HepG2 (cell line): ENCODE measurements around the gene KDM2B. TPM values are rescaled to one million over a fixed set of nuclear protein-coding genes. Genes with fewer than 3 reads are reported as not detected.
A peak's percentile ranks its signal among the peaks of the same experiment; 100 is the strongest.

Source experiments
- AGO2 ChIP-seq: fragments of 200-400 bp; formaldehyde crosslinking; optimal IDR thresholded peaks from 2 replicates; pipeline ENCODE3; 2017; ENCODE audit warnings: mild to moderate bottlenecking, low read depth, low read length, moderate library complexity
- ERF ChIP-seq: IDR thresholded peaks from 2 replicates; pipeline ENCODE4 v1.6.1; 2018; ENCODE audit warnings: missing biosample characterization, missing genetic modification reagents
- GATAD2A ChIP-seq: IDR thresholded peaks from 2 replicates; pipeline ENCODE4 v1.6.1; 2016
- RAD21 ChIP-seq: fragments of 450-650 bp; formaldehyde crosslinking; IDR thresholded peaks from 2 replicates; pipeline ENCODE4 v1.5.0; 2020; ENCODE audit warnings: mild to moderate bottlenecking
- RELA ChIP-seq: sonication (generic); formaldehyde crosslinking; IDR thresholded peaks from 2 replicates; pipeline ENCODE4 v1.4.0; 2020; ENCODE audit warnings: missing genetic modification reagents
- SMAD1 ChIP-seq: sonication (generic); formaldehyde crosslinking; IDR thresholded peaks from 2 replicates; pipeline ENCODE4 v1.4.0; 2020; ENCODE audit warnings: missing genetic modification reagents, low read depth, mild to moderate bottlenecking, borderline replicate concordance
- ZBTB38 ChIP-seq: sonication (generic); formaldehyde crosslinking; IDR thresholded peaks from 2 replicates; pipeline ENCODE4 v1.5.1; 2020; ENCODE audit warnings: mild to moderate bottlenecking, missing genetic modification reagents
- ZFP91 ChIP-seq: sonication (generic); formaldehyde crosslinking; IDR thresholded peaks from 2 replicates; pipeline ENCODE4 v1.9.0; 2022; ENCODE audit warnings: missing genetic modification reagents, mild to moderate bottlenecking, borderline replicate concordance
- ZNF143 ChIP-seq: sonication (generic); formaldehyde crosslinking; IDR thresholded peaks from 2 replicates; pipeline ENCODE4 v1.4.0; 2020; ENCODE audit warnings: missing genetic modification reagents
- ZNF251 ChIP-seq: sonication (generic); formaldehyde crosslinking; IDR thresholded peaks from 2 replicates; pipeline ENCODE4 v1.9.0; 2021; ENCODE audit warnings: mild to moderate bottlenecking, missing genetic modification reagents
- ZNF263 ChIP-seq: sonication (generic); formaldehyde crosslinking; IDR thresholded peaks from 2 replicates; pipeline ENCODE4 v1.4.0; 2020; ENCODE audit warnings: missing genetic modification reagents
- ZNF317 ChIP-seq: sonication (generic); formaldehyde crosslinking; IDR thresholded peaks from 2 replicates; pipeline ENCODE4 v1.5.0; 2020; ENCODE audit warnings: mild to moderate bottlenecking, missing genetic modification reagents
- ZNF569 ChIP-seq: sonication (generic); formaldehyde crosslinking; IDR thresholded peaks from 2 replicates; pipeline ENCODE4 v1.5.0; 2020; ENCODE audit warnings: mild to moderate bottlenecking, missing genetic modification reagents, moderate library complexity, borderline replicate concordance
- ZNF619 ChIP-seq: sonication (generic); formaldehyde crosslinking; IDR thresholded peaks from 2 replicates; pipeline ENCODE4 v1.4.0; 2020; ENCODE audit warnings: mild to moderate bottlenecking, missing genetic modification reagents
- ZNF687 ChIP-seq: sonication (generic); formaldehyde crosslinking; IDR thresholded peaks from 2 replicates; pipeline ENCODE4 v1.5.1; 2020; ENCODE audit warnings: mild to moderate bottlenecking, missing genetic modification reagents, moderate library complexity
- ZNF770 ChIP-seq: sonication (generic); formaldehyde crosslinking; IDR thresholded peaks from 2 replicates; pipeline ENCODE4 v1.5.0; 2020; ENCODE audit warnings: mild to moderate bottlenecking, missing genetic modification reagents
- polyA plus RNA-seq, 8 experiments: library from polyadenylated mRNA; depleted of rRNA in 3 of 8; stranded (reverse) in 7 of 8; unstranded in 1 of 8; fragments of >200 nt; fragmentation: Illumina TruSeq in 4 of 8; extraction: Trizol in 4 of 8; gene quantifications; 2 replicates each; pipeline versions ENCODE4 v1.2.1 to v1.2.3, GENCODE V29; 2011 to 2016; ENCODE audit warnings: low read depth in 4 of 8, missing spikeins in 1 of 8, mixed read lengths in 1 of 8; ENCODE audit not compliant: insufficient read depth in 1 of 8
- total RNA-seq, 5 experiments: library from RNA; depleted of rRNA; stranded (reverse); fragments of >200 nt; fragmentation: Illumina TruSeq; extraction: Trizol; gene quantifications; 2 replicates each; pipeline ENCODE4 v1.2.3, GENCODE V29; 2016; ENCODE audit warnings: low read depth in 1 of 5
- TF ChIP-seq, protein P1 (sequence below): sonication (generic); formaldehyde crosslinking; IDR thresholded peaks from 2 replicates; pipeline ENCODE4; 2020; ENCODE audit warnings: missing genetic modification reagents, mild to moderate bottlenecking, borderline replicate concordance

The KDM2B gene
- total and polyA plus RNA-seq, 2 of the 13 experiments (the other 11 are each of a cell fraction or from before 2014, with no cell fraction given), result 17.5 to 26.1 TPM

- TF ChIP-seq ZNF687 (CRISPR knock-in tag) (peak; percentile 48; the same call in 1 of the 2 replicates), ZFP91 (CRISPR knock-in tag) (0 out of 2 replicates have a peak, but pooled peaks have one; percentile 25), RAD21 (CRISPR knock-in tag) (peak; percentile 73), ZNF569 (CRISPR knock-in tag) (no peak), SMAD1 (CRISPR knock-in tag) (0 out of 2 replicates have a peak, but pooled peaks have one; percentile 59), ZBTB38 (CRISPR knock-in tag) (0 out of 2 replicates have a peak, but pooled peaks have one; percentile 17), ZNF619 (CRISPR knock-in tag) (0 out of 2 replicates have a peak, but pooled peaks have one; percentile 32), RELA (peak; percentile 63; the same call in 1 of the 2 replicates), ZNF317 (CRISPR knock-in tag) (no peak), ERF (CRISPR knock-in tag) (0 out of 2 replicates have a peak, but pooled peaks have one; percentile 20), ZNF251 (CRISPR knock-in tag) (no peak), ZNF263 (CRISPR knock-in tag) (peak; percentile 64; the same call in 1 of the 2 replicates), AGO2 (no peak), ZNF770 (CRISPR knock-in tag) (0 out of 2 replicates have a peak, but pooled peaks have one; percentile 16), ZNF143 (0 out of 2 replicates have a peak, but pooled peaks have one; percentile 15), GATAD2A (CRISPR knock-in tag) (0 out of 2 replicates have a peak, but pooled peaks have one; percentile 20)
- TF ChIP-seq, protein P1, sequence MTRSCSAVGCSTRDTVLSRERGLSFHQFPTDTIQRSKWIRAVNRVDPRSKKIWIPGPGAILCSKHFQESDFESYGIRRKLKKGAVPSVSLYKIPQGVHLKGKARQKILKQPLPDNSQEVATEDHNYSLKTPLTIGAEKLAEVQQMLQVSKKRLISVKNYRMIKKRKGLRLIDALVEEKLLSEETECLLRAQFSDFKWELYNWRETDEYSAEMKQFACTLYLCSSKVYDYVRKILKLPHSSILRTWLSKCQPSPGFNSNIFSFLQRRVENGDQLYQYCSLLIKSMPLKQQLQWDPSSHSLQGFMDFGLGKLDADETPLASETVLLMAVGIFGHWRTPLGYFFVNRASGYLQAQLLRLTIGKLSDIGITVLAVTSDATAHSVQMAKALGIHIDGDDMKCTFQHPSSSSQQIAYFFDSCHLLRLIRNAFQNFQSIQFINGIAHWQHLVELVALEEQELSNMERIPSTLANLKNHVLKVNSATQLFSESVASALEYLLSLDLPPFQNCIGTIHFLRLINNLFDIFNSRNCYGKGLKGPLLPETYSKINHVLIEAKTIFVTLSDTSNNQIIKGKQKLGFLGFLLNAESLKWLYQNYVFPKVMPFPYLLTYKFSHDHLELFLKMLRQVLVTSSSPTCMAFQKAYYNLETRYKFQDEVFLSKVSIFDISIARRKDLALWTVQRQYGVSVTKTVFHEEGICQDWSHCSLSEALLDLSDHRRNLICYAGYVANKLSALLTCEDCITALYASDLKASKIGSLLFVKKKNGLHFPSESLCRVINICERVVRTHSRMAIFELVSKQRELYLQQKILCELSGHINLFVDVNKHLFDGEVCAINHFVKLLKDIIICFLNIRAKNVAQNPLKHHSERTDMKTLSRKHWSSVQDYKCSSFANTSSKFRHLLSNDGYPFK (CRISPR knock-in tag), result 0 out of 2 replicates have a peak, but pooled peaks have one; percentile 20
- TF ChIP-seq, all 625 proteins: peak for 23
These were observed 137.5 kb downstream of the KDM2B start (continued) for GRCh38 chr12:121443193-121443870.
